ENCODE measurements around the gene NAV3.
A peak's percentile ranks its signal among the peaks of the same experiment; 100 is the strongest.

The NAV3 gene

GRCh38 chr12:78009031-78009430 lies 178.3 kb downstream of the NAV3 start:
- no peak overlapping the region for H3K14ac ChIP-seq (ENCODE audit: low read length)
- no peak overlapping the region for H2AK5ac ChIP-seq (ENCODE audit: low read depth, low read length)
- H3K4me2 ChIP-seq (ENCODE audit: insufficient read depth, low read length, poor library complexity, severe bottlenecking), result no peak overlapping the region
- no peaks in the 10 kb centered on the region for H3K79me1 ChIP-seq (ENCODE audit: low read depth, low read length)
- H3K4me1 ChIP-seq (ENCODE audit: control insufficient read depth in 2 of 2, insufficient read depth in 1 of 2, low read depth in 1 of 2, low read length in 2 of 2), result peaks cover 0 to 3% of the 10 kb centered on the region in 2 donors
- no peak overlapping the region for H2BK120ac ChIP-seq (ENCODE audit: low read depth, low read length)
- no peak overlapping the region for H3K4ac ChIP-seq (ENCODE audit: low read length)
- H2BK12ac ChIP-seq (ENCODE audit: low read length), result no peak overlapping the region
- no peaks in the 10 kb centered on the region for H3K27me3 ChIP-seq (ENCODE audit: control insufficient read depth in 3 of 3, insufficient read depth in 3 of 3, low read depth in 1 of 3, low read length in 3 of 3)
- H2BK15ac ChIP-seq (ENCODE audit: low read length), result no peak overlapping the region
- no CpG with 5 or more reads among the region's 3 CpGs for WGBS, 2 donors (ENCODE audit: extremely low coverage in 2 of 2, insufficient read length in 2 of 2, insufficient replicate concordance in 1 of 2)
- H3K9ac ChIP-seq (ENCODE audit: low read depth, low read length, poor library complexity), result no peak overlapping the region
- no peak for DNase-seq (ENCODE audit: low spot score)
- no peak overlapping the region for H4K91ac ChIP-seq (ENCODE audit: low read depth, low read length, poor library complexity)
- peak overlapping the region; percentile 34 for H3K27ac ChIP-seq (replicated peaks; ENCODE audit: low read length)
- H2BK5ac ChIP-seq (ENCODE audit: low read length), result no peak overlapping the region
- H4K8ac ChIP-seq (ENCODE audit: low read depth, low read length), result no peak overlapping the region
- no peak overlapping the region for H3K18ac ChIP-seq (ENCODE audit: low read length)
- H3K23ac ChIP-seq (ENCODE audit: low read depth, low read length, poor library complexity), result no peak overlapping the region
- H3K4me3 ChIP-seq (ENCODE audit: low read length in 2 of 2), result no peak overlapping the region
- H3K9me3 ChIP-seq (replicated peaks in 1 of 2; ENCODE audit: control insufficient read depth in 2 of 2, insufficient read depth in 1 of 2, low read depth in 1 of 2, low read length in 2 of 2), result no peaks in the 10 kb centered on the region
- peaks cover 0 to 1% of the 10 kb centered on the region in 2 donors for H3K36me3 ChIP-seq (replicated peaks in 1 of 2; ENCODE audit: control insufficient read depth in 2 of 2, insufficient read depth in 2 of 2, low read length in 2 of 2)
- H2AFZ ChIP-seq (ENCODE audit: low read length), result peak overlapping the region; percentile 15

- H3K36me3 ChIP-seq (replicated peaks in 1 of 2; ENCODE audit: control insufficient read depth in 2 of 2, insufficient read depth in 2 of 2, low read length in 2 of 2), result no peaks in the 10 kb centered on the region
- H3K27me3 ChIP-seq (ENCODE audit: control insufficient read depth in 3 of 3, insufficient read depth in 3 of 3, low read depth in 1 of 3, low read length in 3 of 3), result no peaks in the 10 kb centered on the region
- H3K4me1 ChIP-seq (ENCODE audit: control insufficient read depth in 2 of 2, insufficient read depth in 1 of 2, low read depth in 1 of 2, low read length in 2 of 2), result peaks cover 5 to 14% of the 10 kb centered on the region in 2 donors
- no peak overlapping the region for H3K4me3 ChIP-seq (ENCODE audit: low read length in 2 of 2)
- H3K4me2 ChIP-seq (ENCODE audit: insufficient read depth, low read length, poor library complexity, severe bottlenecking), result no peak overlapping the region
- no peak overlapping the region for H3K14ac ChIP-seq (ENCODE audit: low read length)
- H2BK15ac ChIP-seq (ENCODE audit: low read length), result no peak overlapping the region
- no peaks in the 10 kb centered on the region for H3K9me3 ChIP-seq (replicated peaks in 1 of 2; ENCODE audit: control insufficient read depth in 2 of 2, insufficient read depth in 1 of 2, low read depth in 1 of 2, low read length in 2 of 2)
- no peak overlapping the region for H2BK120ac ChIP-seq (ENCODE audit: low read depth, low read length)
- H3K79me1 ChIP-seq (ENCODE audit: low read depth, low read length), result no peaks in the 10 kb centered on the region
- H3K18ac ChIP-seq (ENCODE audit: low read length), result no peak overlapping the region
- no peak overlapping the region for H4K8ac ChIP-seq (ENCODE audit: low read depth, low read length)
- H3K23ac ChIP-seq (ENCODE audit: low read depth, low read length, poor library complexity), result no peak overlapping the region
- no peak overlapping the region for H2AK5ac ChIP-seq (ENCODE audit: low read depth, low read length)
- H2BK5ac ChIP-seq (ENCODE audit: low read length), result no peak overlapping the region
- DNase-seq (ENCODE audit: low spot score), result peak; percentile 69
- H2AFZ ChIP-seq (ENCODE audit: low read length), result no peak overlapping the region
- WGBS, 2 donors (ENCODE audit: extremely low coverage in 2 of 2, insufficient read length in 2 of 2, insufficient replicate concordance in 1 of 2), result no CpG with 5 or more reads among the region's 4 CpGs
- no peak overlapping the region for H3K4ac ChIP-seq (ENCODE audit: low read length)
- no peak overlapping the region for H3K9ac ChIP-seq (ENCODE audit: low read depth, low read length, poor library complexity)
- H4K91ac ChIP-seq (ENCODE audit: low read depth, low read length, poor library complexity), result no peak overlapping the region
- no peak overlapping the region for H2BK12ac ChIP-seq (ENCODE audit: low read length)
- H3K27ac ChIP-seq (replicated peaks; ENCODE audit: low read length), result peak overlapping the region; percentile 84
Observed at GRCh38 chr12:78018171-78018910, 187.6 kb downstream of the NAV3 start.

GRCh38 chr12:78018939-78019338 lies 188.2 kb downstream of the NAV3 start:
- Histone ChIP-seq H4K91ac (ENCODE audit: low read depth, low read length, poor library complexity) (no peak overlapping the region), H2AK5ac (ENCODE audit: low read depth, low read length) (no peak overlapping the region), H4K8ac (ENCODE audit: low read depth, low read length) (no peak overlapping the region), H3K4ac (ENCODE audit: low read length) (no peak overlapping the region), H2BK15ac (ENCODE audit: low read length) (no peak overlapping the region), H2BK12ac (ENCODE audit: low read length) (no peak overlapping the region), H3K18ac (ENCODE audit: low read length) (no peak overlapping the region), H3K9me3 (replicated peaks in 1 of 2; ENCODE audit: control insufficient read depth in 2 of 2, insufficient read depth in 1 of 2, low read depth in 1 of 2, low read length in 2 of 2) (no peaks in the 10 kb centered on the region), H3K14ac (ENCODE audit: low read length) (no peak overlapping the region), H3K27me3 (ENCODE audit: control insufficient read depth in 3 of 3, insufficient read depth in 3 of 3, low read depth in 1 of 3, low read length in 3 of 3) (no peaks in the 10 kb centered on the region), H3K23ac (ENCODE audit: low read depth, low read length, poor library complexity) (no peak overlapping the region), H2AFZ (ENCODE audit: low read length) (no peak overlapping the region), H3K79me1 (ENCODE audit: low read depth, low read length) (no peaks in the 10 kb centered on the region), H3K27ac (replicated peaks; ENCODE audit: low read length) (peak overlapping the region; percentile 84), H2BK120ac (ENCODE audit: low read depth, low read length) (no peak overlapping the region), H3K4me1 (ENCODE audit: control insufficient read depth in 2 of 2, insufficient read depth in 1 of 2, low read depth in 1 of 2, low read length in 2 of 2) (peaks cover 5 to 14% of the 10 kb centered on the region in 2 donors), H3K4me2 (ENCODE audit: insufficient read depth, low read length, poor library complexity, severe bottlenecking) (no peak overlapping the region), H3K9ac (ENCODE audit: low read depth, low read length, poor library complexity) (no peak overlapping the region), H3K36me3 (replicated peaks in 1 of 2; ENCODE audit: control insufficient read depth in 2 of 2, insufficient read depth in 2 of 2, low read length in 2 of 2) (no peaks in the 10 kb centered on the region), H3K4me3 (ENCODE audit: low read length in 2 of 2) (no peak overlapping the region), H2BK5ac (ENCODE audit: low read length) (no peak overlapping the region)
- no peak for DNase-seq (ENCODE audit: low spot score)
- WGBS, 2 donors (ENCODE audit: extremely low coverage in 2 of 2, insufficient read length in 2 of 2, insufficient replicate concordance in 1 of 2), result no CpG with 5 or more reads among the region's 3 CpGs

GRCh38 chr12:78028426-78028825 lies 197.7 kb downstream of the NAV3 start:
- no peak overlapping the region for H3K18ac ChIP-seq (ENCODE audit: low read length)
- H2BK15ac ChIP-seq (ENCODE audit: low read length), result no peak overlapping the region
- no CpG with 5 or more reads among the region's 1 CpG for WGBS, 2 donors (ENCODE audit: extremely low coverage in 2 of 2, insufficient read length in 2 of 2, insufficient replicate concordance in 1 of 2)
- no peaks in the 10 kb centered on the region for H3K79me1 ChIP-seq (ENCODE audit: low read depth, low read length)
- no peak for DNase-seq (ENCODE audit: low spot score)
- H3K4ac ChIP-seq (ENCODE audit: low read length), result no peak overlapping the region
- no peak overlapping the region for H2BK120ac ChIP-seq (ENCODE audit: low read depth, low read length)
- peaks cover 0 to 2% of the 10 kb centered on the region in 2 donors for H3K9me3 ChIP-seq (replicated peaks in 1 of 2; ENCODE audit: control insufficient read depth in 2 of 2, insufficient read depth in 1 of 2, low read depth in 1 of 2, low read length in 2 of 2)
- H3K14ac ChIP-seq (ENCODE audit: low read length), result no peak overlapping the region
- H3K4me1 ChIP-seq (ENCODE audit: control insufficient read depth in 2 of 2, insufficient read depth in 1 of 2, low read depth in 1 of 2, low read length in 2 of 2), result no peaks in the 10 kb centered on the region
- H3K27ac ChIP-seq (replicated peaks; ENCODE audit: low read length), result no peak overlapping the region
- H3K9ac ChIP-seq (ENCODE audit: low read depth, low read length, poor library complexity), result no peak overlapping the region
- no peak overlapping the region for H4K8ac ChIP-seq (ENCODE audit: low read depth, low read length)
- H3K36me3 ChIP-seq (replicated peaks in 1 of 2; ENCODE audit: control insufficient read depth in 2 of 2, insufficient read depth in 2 of 2, low read length in 2 of 2), result no peaks in the 10 kb centered on the region
- no peak overlapping the region for H2AK5ac ChIP-seq (ENCODE audit: low read depth, low read length)
- no peak overlapping the region for H2BK12ac ChIP-seq (ENCODE audit: low read length)
- no peak overlapping the region for H2BK5ac ChIP-seq (ENCODE audit: low read length)
- H3K23ac ChIP-seq (ENCODE audit: low read depth, low read length, poor library complexity), result no peak overlapping the region
- H4K91ac ChIP-seq (ENCODE audit: low read depth, low read length, poor library complexity), result no peak overlapping the region
- H3K27me3 ChIP-seq (ENCODE audit: control insufficient read depth in 3 of 3, insufficient read depth in 3 of 3, low read depth in 1 of 3, low read length in 3 of 3), result no peaks in the 10 kb centered on the region
- no peak overlapping the region for H3K4me3 ChIP-seq (ENCODE audit: low read length in 2 of 2)
- no peak overlapping the region for H2AFZ ChIP-seq (ENCODE audit: low read length)
- no peak overlapping the region for H3K4me2 ChIP-seq (ENCODE audit: insufficient read depth, low read length, poor library complexity, severe bottlenecking)

Data from neuronal stem cell (in vitro differentiated cells).